Renal pelvis (tissue), 4 donors: ENCODE data around the gene ATG16L1. TPM values are rescaled to one million over a fixed set of nuclear protein-coding genes. Genes with fewer than 3 reads are reported as not detected.

ENCODE experiments used
- DNase-seq: peaks from one replicate; pipeline ENCODE4 v3.0.0-alpha.2; 2013
- polyA plus RNA-seq, 3 donors: library from polyadenylated mRNA; unstranded; fragments of 120-200 nt; gene quantifications; one replicate each; pipeline ENCODE4 v1.2.1, GENCODE V29; 2013; ENCODE audit not compliant: insufficient read length in 3 of 3

Gene ATG16L1
- polyA plus RNA-seq, 3 donors = 20.6 to 25.1 (median 23.8) TPM

GRCh38 chr2:233288663-233289062, 37.2 kb downstream of the ATG16L1 start:
- DNase-seq = no peak

GRCh38 chr2:233289648-233290047, 38.2 kb downstream of the ATG16L1 start:
- DNase-seq = no peak

GRCh38 chr2:233290051-233290845, 38.8 kb downstream of the ATG16L1 start:
- no peak for DNase-seq

- DNase-seq = no peak
These were observed 44.4 kb downstream of the ATG16L1 start for GRCh38 chr2:233295891-233296290.

GRCh38 chr2:233297076-233297475, 45.6 kb downstream of the ATG16L1 start:
- DNase-seq = no peak

- no peak for DNase-seq
These were observed 48.9 kb downstream of the ATG16L1 start for GRCh38 chr2:233300401-233300800.

- no peak for DNase-seq
These were observed 49.8 kb downstream of the ATG16L1 start for GRCh38 chr2:233301248-233301647.

- no peak for DNase-seq
These were observed 50.3 kb downstream of the ATG16L1 start for GRCh38 chr2:233301811-233302210.

- no peak for DNase-seq
These were observed 51.8 kb downstream of the ATG16L1 start for GRCh38 chr2:233303252-233303651.

GRCh38 chr2:233307565-233307964, 56.1 kb downstream of the ATG16L1 start, which contains the start of gene SAG:
Gene SAG (plus strand): TSS chr2:233307816. CDS start chr2:233309190, 1,374 bp downstream.
- no peak for DNase-seq

- no peak for DNase-seq
These were observed 59.9 kb downstream of the ATG16L1 start for GRCh38 chr2:233311241-233311926.

GRCh38 chr2:233312874-233313273, 61.4 kb downstream of the ATG16L1 start:
- no peak for DNase-seq

- peak; percentile 27 for DNase-seq
These were observed 62.9 kb downstream of the ATG16L1 start for GRCh38 chr2:233314180-233314925.

GRCh38 chr2:233317196-233317943, 65.9 kb downstream of the ATG16L1 start:
- DNase-seq = no peak

GRCh38 chr2:233319256-233319655, 67.8 kb downstream of the ATG16L1 start:
- DNase-seq = no peak

- no peak for DNase-seq
These were observed 69.0 kb downstream of the ATG16L1 start for GRCh38 chr2:233320470-233320869.

GRCh38 chr2:233321166-233321565, 69.7 kb downstream of the ATG16L1 start:
- no peak for DNase-seq

GRCh38 chr2:233323851-233324250, 72.4 kb downstream of the ATG16L1 start:
- no peak for DNase-seq

- no peak for DNase-seq
These were observed 73.8 kb downstream of the ATG16L1 start for GRCh38 chr2:233325256-233325655.

- DNase-seq = no peak
These were observed 74.3 kb downstream of the ATG16L1 start for GRCh38 chr2:233325814-233326213.

- no peak for DNase-seq
These were observed 75.0 kb downstream of the ATG16L1 start for GRCh38 chr2:233326500-233326899.

GRCh38 chr2:233328922-233329321, 77.4 kb downstream of the ATG16L1 start:
- DNase-seq = no peak
